Upper lobe of left lung (tissue), 4 donors: Measurements from ENCODE around the gene SLC66A3.

ENCODE experiments used
- POLR2A ChIP-seq, 4 donors: fragments of 450-650 bp; IDR thresholded peaks; one replicate each; pipeline ENCODE4 v1.5.1; 2016 to 2017; ENCODE audit warnings: antibody characterized with exemption in 4 of 4, mild to moderate bottlenecking in 2 of 4
- TF ChIP-seq, protein P1 (sequence below), 6 experiments: fragments of 450-650 bp in 4 of 6; fragments of 200-600 bp in 2 of 6; sonication (generic) in 2 of 6; IDR thresholded peaks; one replicate each; pipeline ENCODE4 v1.5.1; 2016 to 2019; ENCODE audit warnings: antibody characterized with exemption in 6 of 6

DNA sequence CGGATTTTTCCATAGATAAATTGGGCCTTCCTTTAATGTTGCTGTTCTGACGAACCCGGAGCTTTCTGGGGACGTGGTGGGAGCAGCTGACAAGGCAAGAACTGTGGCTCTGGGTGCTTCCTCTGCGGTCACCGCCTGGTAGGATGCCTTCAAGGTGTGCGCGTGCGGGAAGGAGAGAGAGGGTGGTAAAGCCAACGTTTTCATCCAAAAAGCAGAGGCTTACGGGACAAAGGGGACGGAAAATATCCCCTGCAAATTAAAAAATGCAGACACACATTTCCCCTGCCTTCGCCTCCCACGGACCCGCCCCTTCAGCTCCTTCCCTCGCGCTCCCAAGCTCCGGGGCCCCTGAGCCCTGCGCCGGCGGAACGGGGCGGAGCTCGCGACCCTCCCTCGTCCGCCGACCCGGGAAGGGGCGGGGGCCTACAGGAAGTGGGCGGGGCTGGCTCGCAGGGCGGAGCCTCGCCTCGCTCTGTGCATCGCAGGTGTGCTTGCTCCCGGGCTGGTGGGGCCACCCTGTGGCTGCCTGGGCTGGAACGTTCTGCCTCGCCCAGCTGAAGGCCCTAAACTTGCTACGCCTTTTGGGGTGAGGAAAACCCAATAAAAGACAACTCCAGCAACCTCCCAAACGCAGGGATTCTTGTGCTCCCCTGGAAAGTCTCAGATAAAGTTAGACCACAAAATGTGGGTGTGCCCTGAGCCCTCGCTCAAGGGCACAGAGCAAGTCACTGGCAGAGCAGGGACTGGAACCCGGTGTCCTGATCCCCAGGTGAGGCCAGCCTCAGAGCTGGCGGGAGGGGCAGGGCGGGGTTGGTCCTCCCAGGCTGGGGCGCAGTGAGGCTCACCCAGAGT is 25.4 kb upstream of the SLC66A3 start:
- TF ChIP-seq POLR2A (IDR thresholded peaks at IDR 0.05), result peak in 1 of 4 donors; percentile 35
- TF ChIP-seq, protein P1, sequence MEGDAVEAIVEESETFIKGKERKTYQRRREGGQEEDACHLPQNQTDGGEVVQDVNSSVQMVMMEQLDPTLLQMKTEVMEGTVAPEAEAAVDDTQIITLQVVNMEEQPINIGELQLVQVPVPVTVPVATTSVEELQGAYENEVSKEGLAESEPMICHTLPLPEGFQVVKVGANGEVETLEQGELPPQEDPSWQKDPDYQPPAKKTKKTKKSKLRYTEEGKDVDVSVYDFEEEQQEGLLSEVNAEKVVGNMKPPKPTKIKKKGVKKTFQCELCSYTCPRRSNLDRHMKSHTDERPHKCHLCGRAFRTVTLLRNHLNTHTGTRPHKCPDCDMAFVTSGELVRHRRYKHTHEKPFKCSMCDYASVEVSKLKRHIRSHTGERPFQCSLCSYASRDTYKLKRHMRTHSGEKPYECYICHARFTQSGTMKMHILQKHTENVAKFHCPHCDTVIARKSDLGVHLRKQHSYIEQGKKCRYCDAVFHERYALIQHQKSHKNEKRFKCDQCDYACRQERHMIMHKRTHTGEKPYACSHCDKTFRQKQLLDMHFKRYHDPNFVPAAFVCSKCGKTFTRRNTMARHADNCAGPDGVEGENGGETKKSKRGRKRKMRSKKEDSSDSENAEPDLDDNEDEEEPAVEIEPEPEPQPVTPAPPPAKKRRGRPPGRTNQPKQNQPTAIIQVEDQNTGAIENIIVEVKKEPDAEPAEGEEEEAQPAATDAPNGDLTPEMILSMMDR (IDR thresholded peaks at IDR 0.05), result peak in 4 of 6 experiments; percentile 43 to 57 (median 52)
